HG02571 (cell line): Measurements from ENCODE around the gene CYYR1.

Experiments
- ATAC-seq: cut with Tn5 transposase; IDR thresholded peaks from one replicate; pipeline ENCODE4 v1.9.1; 2021; ENCODE audit warnings: mild to moderate bottlenecking, moderate library complexity; ENCODE audit not compliant: unreplicated experiment

CYYR1 gene

GRCh38 chr21:26572702-26573381 lies at the start of gene CYYR1:
Gene CYYR1 (minus strand): TSS chr21:26573286. CDS start chr21:26572940, 346 bp downstream.
- ATAC-seq, result no peak

- ATAC-seq, result no peak
Measured at GRCh38 chr21:26617176-26617575, 44.1 kb upstream of the CYYR1 start.

DNA sequence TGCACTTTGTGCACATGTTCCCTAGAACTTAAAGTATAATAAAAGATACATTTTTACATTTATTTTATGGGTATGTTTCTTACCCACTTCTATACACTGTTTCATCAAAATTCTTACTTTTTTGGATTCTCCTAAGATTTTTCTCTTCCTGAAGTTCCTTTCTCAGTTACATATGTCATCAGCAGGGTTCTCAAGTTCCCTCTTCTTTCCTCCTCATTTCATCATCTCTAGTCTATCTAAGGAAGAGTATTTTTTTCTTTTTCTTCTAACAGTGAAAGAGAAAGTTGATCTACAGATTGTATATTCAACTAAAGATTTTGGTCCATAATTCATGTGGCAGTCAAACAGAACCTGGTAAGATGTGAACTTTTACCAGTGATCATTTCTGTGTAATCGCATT lies 41.2 kb upstream of the CYYR1 start:
- no peak for ATAC-seq

DNA sequence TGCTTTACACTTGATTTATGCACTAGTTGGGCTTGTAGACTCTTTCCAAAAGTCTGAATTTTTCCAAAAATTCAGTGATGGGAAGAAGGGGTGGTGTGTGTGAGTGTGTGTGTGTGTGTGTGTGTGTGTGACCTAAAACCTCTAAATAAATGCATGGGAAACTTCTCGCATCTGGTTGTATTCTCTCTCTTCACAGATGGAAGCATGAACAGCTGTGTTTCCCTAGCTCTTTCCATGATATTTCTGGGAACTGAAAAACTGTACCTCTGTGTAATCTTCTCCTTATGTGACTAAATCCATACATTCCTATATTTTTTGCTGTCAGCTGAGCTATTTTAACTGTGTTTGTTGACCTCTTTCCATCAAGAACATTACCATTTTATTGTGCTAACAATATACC lies 26.2 kb upstream of the CYYR1 start:
- no peak for ATAC-seq

DNA sequence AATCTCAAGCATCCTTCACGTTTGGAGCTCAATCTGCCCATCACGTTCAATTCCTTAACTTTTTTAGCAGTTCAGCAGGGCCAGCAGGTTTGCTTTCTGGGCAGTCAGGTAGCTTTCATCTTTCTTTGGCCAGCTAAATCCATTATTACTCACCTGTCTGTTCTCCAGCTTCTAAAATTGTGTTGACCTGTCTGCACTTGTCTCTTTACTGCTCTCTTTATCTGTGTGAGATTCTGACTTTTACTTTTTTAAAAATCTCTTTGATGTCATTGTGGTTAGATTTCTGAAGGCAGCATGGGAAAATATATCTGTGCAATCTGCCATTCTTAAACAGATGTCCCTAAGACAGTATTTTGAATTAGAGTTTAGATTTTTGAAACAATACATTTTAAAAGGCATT lies 24.9 kb upstream of the CYYR1 start:
- ATAC-seq, result no peak

- ATAC-seq, result no peak
Measured at GRCh38 chr21:26597031-26597430, 23.9 kb upstream of the CYYR1 start.

- ATAC-seq, result no peak
Measured at GRCh38 chr21:26595971-26596370, 22.9 kb upstream of the CYYR1 start.

DNA sequence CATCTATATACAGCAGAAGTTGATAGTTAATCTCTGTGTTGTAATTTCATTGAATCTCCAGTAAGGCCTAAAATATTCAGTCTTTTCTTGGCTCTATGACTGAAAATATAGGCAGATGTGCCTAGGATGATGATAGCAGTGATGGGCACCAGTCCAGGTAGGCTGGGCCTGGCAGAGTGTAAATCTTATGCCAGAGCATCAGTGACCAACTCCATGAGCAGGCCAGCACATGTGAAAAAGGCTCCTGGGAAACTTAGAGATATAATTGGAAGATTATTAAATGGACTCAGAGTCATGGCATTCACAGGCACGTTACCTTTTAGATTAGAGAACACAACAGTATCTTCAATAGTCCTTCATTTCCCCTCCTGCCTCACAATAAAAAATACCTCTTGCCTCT lies 20.7 kb upstream of the CYYR1 start:
- ATAC-seq, result no peak

DNA sequence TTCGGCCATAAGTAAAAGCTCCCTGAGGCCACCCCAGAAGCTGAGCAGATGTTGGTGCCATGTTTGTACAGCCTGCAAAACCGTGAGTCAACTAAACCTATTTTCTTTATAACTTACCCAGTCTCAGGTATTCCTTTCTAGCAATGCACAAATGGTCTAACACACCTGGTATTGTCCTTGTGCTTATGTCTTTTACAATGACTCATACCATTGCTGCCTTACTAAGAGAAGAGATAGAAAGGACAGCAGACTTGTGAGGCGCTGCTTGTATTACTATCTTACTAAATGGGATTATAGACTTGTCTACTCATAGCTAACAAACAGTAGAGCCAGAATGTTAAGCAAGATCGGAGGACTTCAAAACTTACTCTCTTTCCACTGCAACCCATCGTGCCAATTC lies 18.5 kb upstream of the CYYR1 start:
- no peak for ATAC-seq

DNA sequence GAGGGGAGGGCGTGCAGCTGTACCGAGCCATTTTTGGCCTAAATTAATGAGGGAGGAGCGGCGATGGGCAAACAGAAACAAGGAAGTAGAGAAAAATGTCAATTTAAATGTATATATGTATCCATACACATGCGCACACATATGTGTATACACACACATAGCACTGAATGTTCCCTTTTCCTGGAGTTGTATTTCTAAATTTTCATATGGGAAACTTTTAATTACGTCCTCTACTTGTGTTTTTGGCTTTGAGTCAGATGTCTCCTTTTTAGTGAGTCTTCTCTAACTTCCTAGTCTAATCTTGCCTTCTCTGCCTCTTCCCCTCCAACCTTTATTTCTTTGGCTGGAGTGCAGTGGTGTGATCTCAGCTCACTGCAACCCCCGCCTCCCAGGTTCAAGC lies 15.4 kb upstream of the CYYR1 start:
- no peak for ATAC-seq

GRCh38 chr21:26587736-26588201 lies 14.7 kb upstream of the CYYR1 start:
- no peak for ATAC-seq

DNA sequence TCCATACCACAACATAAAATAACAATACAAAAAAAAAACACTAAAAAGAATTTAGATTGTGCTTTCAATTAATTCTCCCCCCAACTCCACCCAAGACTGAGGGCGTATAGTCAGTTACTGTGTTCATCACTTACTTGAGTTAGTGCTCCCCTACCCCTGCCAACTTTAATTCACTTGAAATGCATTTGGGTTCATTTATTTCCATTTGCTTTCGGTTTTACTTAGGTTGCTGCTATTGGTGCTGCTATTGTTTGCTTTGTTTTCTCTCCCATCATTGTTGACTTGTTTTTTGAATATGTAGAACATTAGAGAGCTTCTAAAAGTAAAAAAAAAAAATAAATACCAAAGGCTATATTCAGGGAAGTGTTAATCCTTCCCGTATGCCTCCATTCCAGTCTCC lies 10.7 kb upstream of the CYYR1 start:
- no peak for ATAC-seq

GRCh38 chr21:26581818-26582217 lies 8.7 kb upstream of the CYYR1 start:
- ATAC-seq, result no peak

- ATAC-seq, result no peak
Measured at GRCh38 chr21:26572076-26572701, 897 bp downstream of the CYYR1 start.

DNA sequence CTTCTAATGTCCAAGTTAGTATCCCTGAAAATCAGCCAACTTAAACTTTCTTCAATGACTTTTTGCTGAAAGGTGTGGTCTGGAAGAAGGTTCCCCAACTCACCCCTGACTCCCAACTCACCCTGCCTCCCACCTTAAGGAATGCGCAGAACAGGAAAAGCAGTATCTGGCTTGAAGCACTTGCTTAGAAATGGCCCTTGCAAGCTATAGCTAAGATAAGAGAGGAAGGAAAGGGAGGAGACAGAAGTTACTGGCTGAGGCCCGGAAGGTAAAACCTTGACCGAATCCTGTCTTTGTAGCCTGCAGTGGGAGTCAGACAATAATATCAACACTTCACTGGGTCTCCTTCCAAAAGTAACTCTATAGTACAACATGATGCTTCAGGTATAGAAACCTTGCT lies 2.9 kb downstream of the CYYR1 start:
- no peak for ATAC-seq

DNA sequence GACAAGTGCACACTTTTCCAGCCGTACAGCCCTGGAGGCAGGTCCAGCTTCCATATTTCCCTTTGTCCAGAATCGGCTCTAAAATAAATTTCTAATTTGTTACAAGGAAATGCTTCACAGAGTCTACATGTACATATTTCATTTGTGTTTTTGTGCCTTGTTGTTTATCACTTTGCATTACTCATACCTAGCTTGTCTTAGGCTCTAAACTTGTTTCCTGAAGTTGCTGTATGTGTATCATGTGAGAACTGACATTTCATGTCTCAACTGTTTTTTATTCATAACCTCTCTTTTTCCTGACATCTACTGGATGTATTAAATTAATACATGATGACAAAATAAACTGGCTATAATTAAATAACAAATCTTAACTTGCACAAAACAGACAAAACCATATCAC lies 7.5 kb downstream of the CYYR1 start:
- no peak for ATAC-seq

DNA sequence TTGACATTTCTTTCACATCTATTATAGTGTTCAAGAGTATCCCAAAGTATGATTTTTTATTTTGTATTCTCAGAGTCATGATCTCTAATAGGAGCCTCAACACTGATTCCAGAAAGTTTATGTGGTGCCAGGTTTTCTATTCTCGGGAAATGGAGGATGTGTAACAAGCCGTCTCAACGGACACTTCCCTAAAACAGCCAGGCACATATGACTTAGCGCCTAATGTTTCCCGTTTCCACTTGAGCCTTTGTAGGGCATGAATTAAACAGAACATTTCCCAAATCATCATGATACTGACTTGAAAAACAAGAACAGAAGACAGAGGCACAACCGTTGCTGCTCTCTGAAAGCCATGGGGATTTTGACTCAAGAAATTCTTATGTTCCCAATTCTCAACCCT lies 8.0 kb downstream of the CYYR1 start:
- no peak for ATAC-seq

DNA sequence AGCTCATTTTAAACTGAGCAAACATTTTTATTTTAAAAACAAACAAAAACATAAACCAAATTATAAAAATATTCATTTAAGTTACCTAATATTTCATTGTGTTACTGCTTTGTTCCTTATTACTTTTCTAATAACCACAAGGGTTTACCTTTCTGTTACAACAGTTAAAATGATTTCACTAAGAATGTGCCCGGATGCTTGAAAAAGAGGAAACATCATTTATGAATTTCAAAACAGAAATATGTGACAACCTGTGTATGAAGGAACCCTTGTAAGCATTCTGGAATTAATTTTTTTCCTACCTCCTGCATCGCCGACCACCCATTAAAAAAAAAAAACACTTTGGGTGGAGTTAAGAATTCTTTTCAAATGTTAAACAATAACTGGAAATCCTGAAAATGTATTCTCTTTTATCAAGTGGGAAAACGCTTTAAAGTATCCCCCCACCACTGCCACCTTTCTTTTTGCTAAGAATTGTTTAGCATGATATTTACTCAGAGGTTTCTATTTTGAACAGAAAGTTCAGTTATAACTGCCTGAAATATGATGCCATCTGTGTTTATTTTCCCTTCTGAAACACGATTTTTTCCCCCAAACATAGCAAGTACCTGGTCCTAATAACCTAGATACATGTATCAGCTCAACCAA lies 9.1 kb downstream of the CYYR1 start:
- no peak for ATAC-seq

GRCh38 chr21:26560612-26561011 lies 12.5 kb downstream of the CYYR1 start:
- ATAC-seq, result no peak

DNA sequence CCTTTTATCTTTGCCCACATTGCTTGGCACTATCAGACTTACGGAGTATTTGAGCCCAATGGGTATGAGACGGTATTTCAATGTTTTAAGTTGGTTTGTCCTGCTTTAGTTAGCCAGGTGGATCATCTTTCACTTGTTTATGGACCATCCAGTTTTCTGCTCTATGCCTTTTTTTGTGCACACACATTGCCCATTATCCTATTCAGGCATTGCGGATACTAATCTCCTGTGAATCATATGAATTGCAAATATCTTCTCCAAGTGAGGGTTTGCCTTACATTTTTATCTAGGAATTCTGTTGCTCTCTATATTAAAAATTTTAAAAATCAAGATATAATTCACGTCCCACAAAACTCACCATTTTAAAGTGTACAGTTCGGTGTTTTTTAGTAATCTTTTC lies 14.0 kb downstream of the CYYR1 start:
- ATAC-seq, result no peak

GRCh38 chr21:26557106-26557505 lies 16.0 kb downstream of the CYYR1 start:
- ATAC-seq, result no peak

- no peak for ATAC-seq
Measured at GRCh38 chr21:26555540-26556146, 17.4 kb downstream of the CYYR1 start.
